UCSD-AML1 (cell line): Measurements from ENCODE around the gene PPP6R3.
A peak's percentile ranks its signal among the peaks of the same experiment; 100 is the strongest.
"Not testable (repeated sequence)": the region's sequence is repeated elsewhere in the genome, so short reads cannot be mapped to it uniquely, and the experiment has no call there.

Source experiments
- DNase-seq: peaks from one replicate; lab custom pipeline; 2025; ENCODE audit not compliant: unreplicated experiment; lab: John Stamatoyannopoulos, UW

PPP6R3 gene

DNA sequence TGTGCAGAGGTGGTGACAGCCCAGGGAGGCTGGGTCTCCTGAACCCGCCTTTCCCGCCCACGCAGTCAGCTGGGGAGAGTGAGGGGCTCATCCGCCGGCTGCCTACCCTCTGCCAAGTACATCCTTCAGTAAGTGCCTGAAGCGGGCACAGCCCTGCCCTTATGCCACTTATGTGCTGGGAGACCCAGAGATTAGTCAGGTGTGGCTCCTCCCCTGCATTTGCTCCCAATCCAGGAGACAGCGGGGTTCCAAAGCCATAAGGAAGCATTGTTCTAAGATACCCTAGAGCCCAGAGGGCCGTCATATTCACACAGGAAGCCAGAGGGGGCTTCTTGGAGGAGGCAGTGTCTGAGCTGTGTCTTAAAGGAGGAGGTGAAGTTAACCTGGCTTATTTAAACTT, 5.8 kb upstream of the PPP6R3 start:
- DNase-seq, result no peak

DNA sequence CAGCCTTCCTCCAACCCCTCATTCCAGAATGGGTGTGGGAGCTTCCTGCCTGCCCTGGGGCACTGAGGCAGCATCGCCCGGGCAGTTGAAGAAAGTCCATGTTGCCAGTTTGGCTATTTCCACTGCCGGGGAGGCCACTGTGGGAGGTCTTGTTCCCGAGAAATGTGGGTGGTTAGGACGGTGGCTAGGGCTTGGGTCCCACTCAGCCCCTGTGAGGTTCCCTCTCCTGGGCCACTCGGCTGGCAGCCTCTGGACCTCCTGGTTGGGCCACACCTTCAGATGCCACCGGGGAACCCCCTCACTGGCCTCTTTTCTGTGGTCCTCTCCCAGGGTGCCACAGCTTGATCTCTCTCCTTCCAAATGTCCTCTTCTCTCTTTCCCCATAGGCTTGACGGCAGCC, 5.1 kb upstream of the PPP6R3 start:
- no peak for DNase-seq

- no peak for DNase-seq
Measured at GRCh38 chr11:68457216-68457897, 3.2 kb upstream of the PPP6R3 start.

DNA sequence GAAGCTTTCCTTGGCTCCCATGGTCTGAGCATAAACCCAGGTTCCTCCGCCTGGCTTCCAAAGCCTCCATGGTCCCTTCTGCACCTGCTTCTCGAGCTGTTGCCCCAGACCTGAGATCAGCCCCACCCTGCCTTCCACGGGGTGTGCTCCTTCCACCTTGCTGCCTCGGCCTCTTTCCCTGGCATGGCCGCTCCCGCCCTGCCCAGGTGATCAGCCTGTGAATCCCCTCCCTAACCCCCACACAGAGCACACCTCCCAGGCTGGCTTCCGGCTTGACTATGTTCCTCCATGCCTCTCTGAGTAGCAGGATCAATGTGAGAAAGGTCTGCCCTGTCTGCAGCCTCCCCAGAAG, 2.7 kb upstream of the PPP6R3 start:
- DNase-seq, result no peak

- not testable (repeated sequence) for DNase-seq
Measured at GRCh38 chr11:68458340-68458739, 2.2 kb upstream of the PPP6R3 start.

DNA sequence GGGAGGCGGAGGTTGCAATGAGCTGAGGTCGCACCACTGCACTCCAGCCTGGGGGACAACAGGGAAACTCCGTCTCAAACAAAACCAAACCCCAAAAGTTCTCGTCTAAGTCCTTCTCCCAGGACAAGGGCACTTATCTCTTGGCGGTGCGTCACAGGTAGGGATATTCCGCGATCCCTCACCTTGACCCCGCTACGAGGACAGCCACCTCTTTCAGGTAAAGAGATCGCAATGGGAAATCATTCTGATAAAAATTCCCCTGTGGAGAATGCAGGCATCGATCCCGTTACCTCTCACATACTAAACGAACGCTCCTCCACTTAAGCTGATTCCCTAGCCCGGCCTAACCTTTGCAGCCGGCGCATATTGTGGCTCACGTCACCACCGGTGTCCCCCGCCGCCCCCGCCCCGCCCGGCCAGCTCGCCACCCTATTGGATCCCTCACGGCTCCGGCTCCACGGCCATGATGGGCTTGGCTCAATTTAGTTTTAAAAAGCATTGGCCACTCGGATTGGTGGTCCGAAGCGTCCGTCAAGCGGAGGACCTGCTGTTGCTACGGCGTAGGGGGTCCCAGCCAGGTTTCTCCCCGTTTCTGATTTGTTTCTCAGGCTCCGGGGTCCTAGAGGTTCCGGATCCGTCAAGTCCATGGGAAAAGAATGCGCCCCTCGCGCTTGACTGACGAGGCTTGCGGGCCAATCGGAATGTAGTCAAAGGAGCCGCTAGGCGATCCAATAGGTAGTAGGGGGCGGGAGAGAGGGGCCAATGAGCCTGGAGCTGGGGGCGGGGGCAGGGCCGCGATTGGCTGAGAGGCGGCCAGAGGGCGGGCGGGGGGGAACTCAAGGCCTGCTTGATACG, 439 bp upstream of the PPP6R3 start:
- DNase-seq, result peak; percentile 99

- no peak for DNase-seq
Measured at GRCh38 chr11:68461575-68461917, 994 bp downstream of the PPP6R3 start.

DNA sequence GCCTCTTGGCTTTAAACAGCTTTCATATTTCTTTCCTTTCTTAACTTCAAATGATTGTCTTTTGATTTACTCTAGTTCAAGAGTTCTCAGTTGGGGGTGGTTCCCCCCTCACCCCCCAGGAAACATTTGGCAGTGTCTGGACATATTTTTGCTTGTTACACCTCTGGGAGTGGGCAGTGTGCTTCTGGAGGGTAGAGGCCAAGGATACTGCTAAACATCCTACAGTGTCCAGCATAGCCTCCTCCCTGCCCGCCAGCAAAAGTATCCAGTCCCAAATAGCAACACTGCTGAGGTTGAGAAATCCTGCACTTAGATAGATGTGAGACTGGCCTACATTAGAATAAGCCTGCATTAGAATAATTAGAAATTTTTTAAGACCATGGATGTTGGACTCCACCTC, 3.2 kb downstream of the PPP6R3 start:
- no peak for DNase-seq

- no peak for DNase-seq
Measured at GRCh38 chr11:68467201-68467834, 6.8 kb downstream of the PPP6R3 start.

- DNase-seq, result no peak
Measured at GRCh38 chr11:68468217-68468828, 7.8 kb downstream of the PPP6R3 start.

DNA sequence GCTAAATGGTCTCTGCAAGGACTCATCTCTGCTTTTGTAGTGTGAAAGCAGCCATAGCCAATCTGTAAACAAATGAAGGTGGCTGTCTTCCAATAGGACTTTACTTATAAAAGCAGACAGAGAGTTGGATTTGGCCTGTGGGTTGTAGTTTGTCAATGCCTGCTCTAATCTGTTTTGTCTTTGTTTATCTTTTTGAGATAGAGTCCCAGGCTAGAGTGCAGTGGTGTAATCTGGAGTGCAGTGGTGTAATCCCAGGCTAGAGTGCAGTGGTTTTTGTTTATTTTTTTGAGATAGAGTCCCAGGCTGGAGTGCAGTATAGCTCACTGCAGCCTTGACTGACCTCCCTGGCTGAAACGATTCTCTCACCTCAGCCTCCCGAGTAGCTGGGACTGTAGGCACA, 8.6 kb downstream of the PPP6R3 start:
- no peak for DNase-seq

DNA sequence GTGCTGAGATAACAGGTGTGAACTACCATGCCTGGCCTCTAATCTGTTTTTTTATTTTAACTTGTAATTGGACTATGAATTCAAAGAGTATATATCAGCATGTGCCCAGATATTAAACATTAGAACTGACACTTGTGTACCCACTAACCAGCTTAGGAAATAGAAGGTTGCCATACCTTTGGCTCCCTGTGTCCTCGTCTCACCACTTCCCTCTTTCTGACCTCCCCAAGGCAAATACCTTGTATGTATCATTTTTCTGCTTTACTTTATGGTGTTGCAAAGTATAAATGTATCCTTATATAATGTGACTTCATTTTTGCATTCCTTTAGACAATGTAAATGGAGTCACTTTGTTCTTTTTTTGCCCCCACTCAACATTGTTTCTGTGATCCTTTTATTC, 9.1 kb downstream of the PPP6R3 start:
- DNase-seq, result no peak

DNA sequence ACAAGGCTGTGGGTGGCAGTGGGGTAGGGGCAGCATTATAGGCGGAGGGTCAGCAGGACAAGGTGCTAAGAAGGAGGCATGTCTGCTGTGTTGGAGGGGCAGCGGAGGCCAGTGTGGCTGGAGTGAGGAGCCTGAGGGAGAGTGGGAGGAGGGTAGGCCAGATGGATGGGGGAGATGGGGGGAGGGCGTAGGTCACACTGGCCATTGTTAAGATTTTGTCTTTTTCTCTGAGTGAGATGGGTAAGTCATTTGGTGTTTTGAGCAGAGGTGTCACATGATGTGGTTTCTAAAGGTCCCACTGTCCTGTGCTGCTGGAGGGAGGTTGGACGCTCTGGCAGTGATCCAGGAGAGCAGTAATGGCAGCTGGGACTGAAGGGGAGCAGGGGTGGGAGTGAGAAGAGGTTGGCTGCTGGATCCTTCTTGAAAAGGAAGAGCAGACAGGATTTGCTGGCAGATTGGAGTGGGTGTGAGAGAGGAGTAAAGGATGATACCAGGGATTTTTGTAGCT, 9.8 kb downstream of the PPP6R3 start:
- no peak for DNase-seq

DNA sequence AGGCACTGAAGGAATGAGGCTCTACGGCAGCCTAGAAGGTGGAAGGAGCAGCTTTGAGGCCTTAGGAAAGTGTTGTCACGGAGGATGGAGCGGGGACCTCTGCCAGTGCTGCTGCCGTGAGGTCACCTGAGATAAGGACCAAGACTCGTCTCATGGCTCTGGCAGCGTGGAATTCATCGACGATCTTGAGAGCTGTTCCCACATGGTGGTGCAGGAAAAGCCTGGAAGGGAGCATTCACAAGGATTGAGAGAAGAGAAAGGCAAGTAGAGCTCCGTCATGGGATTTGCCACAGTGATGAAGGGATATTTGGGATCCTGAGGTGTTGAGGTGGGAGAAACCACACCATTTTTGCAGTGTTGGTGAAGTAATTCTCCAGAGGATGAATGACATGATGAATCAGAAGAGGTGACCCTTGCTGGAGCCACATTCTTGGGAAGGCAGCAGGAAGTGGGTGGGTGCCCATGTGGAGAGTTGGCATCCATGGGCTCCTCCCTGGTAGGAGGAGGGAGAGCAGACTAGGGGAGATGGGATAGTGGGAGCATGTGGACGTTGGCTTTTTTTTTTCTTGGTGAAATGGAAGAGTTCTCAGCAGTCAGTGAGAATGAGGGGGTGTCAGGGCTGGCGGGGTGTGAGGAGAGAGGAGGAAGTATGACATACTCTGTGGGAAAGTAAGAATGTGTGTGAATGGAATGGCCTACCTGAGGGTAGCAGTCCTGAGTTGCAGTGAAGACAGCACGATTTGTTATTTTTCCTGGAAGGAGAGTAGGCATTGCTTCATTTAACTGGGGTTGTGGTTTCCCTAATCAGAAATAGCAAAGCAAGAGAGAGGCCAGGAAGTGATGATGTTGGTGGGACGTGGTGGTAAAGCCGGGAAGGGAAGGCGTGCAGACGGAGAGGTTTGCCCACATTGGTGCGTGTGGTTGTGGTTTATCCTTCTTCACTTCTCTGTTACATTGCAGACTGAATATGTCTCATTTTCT, 11.1 kb downstream of the PPP6R3 start:
- DNase-seq, result peak; percentile 78

GRCh38 chr11:68472778-68473177, 12.2 kb downstream of the PPP6R3 start:
- DNase-seq, result no peak

- DNase-seq, result no peak
Measured at GRCh38 chr11:68473693-68474092, 13.1 kb downstream of the PPP6R3 start.

DNA sequence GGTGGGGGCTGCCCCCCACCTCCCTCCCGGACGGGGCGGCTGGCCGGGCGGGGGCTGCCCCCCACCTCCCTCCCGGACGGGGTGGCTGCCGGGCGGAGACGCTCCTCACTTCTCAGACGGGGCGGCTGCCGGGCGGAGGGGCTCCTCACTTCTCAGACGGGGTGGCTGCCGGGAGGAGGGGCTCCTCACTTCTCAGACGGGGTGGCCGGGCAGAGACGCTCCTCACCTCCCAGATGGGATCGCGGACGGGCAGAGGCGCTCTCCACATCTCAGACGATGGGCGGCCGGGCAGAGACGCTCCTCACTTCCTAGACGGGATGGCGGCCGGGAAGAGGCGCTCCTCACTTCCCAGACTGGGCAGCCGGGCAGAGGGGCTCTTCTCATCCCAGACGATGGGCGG, 15.1 kb downstream of the PPP6R3 start:
- DNase-seq, result not testable (repeated sequence)

DNA sequence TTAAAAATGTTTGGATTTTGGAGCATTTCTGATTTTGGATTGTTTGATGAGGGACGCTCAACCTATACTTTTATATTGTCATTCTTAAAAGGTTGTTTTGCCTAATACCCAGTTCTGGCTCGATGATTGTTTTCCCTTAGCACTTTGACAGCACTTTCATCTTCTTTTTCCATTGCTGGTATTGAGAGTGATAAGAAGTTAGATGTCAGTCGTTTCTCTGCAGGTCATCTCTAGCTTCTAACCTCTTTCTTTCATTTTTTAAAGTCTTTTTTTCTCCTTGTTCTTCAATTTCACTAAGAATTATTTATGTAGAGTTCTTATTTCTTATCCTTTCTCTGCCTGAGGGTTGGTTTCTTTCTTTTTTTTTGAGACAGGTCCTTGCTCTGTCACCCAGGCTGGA, 18.8 kb downstream of the PPP6R3 start:
- DNase-seq, result no peak

- no peak for DNase-seq
Measured at GRCh38 chr11:68480193-68480592, 19.6 kb downstream of the PPP6R3 start.

DNA sequence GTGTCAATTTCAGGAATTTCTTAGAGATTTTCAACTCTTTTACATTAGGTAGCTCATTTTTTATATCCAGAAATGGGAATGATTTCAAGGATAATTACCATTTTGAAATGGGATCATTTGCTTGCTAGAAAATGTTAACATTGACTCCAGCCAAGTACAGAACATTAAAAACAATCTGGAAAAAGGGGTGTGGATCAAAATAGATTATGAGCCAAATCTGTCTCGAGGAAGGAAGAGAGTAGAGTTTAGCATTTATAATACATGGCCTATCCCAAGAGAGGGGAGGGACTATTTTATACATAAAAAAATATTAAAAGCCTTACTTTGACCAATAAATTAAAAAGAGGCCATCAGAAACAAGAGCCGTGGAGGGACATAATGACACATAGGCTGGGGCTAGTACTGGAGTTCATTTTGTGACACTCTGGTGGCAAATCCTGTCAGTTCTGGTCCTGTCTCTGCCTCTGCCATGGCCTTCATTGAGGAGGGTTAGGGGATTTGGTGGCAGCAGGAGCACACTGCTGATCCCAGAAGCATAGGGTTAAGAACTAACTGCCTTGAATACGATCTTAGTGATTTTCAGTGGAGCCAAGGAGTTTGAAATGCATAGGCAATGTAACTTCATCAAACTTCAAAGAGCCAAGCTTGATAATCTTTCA, 20.4 kb downstream of the PPP6R3 start:
- no peak for DNase-seq
